Memory B cell (primary cell): Measurements from ENCODE around the gene SERPINA6.

Source experiments
- ATAC-seq: fragments of 150-1000 bp; cut with Tn5 transposase; 2 replicates; pipeline ENCODE4 v1.10.0; 2021; ENCODE audit warnings: low read depth, mild to moderate bottlenecking, moderate library complexity
- DNase-seq, 2 donors: peaks; one replicate each; pipeline ENCODE4 v3.0.0; 2022; ENCODE audit warnings: low spot score in 2 of 2
- H3K27ac Mint-ChIP-seq: one replicate; pipeline ENCODE4 v1.8.0; 2022; ENCODE audit warnings: mild to moderate bottlenecking, moderate library complexity, mixed read lengths
- H3K27me3 Mint-ChIP-seq: one replicate; pipeline ENCODE4 v1.8.0; 2022; ENCODE audit warnings: mixed read lengths
- H3K36me3 Mint-ChIP-seq: one replicate; pipeline ENCODE4 v1.8.0; 2022; ENCODE audit warnings: mild to moderate bottlenecking, mixed read lengths
- H3K4me1 Mint-ChIP-seq: one replicate; pipeline ENCODE4 v1.8.0; 2022; ENCODE audit warnings: mixed read lengths
- H3K4me3 Mint-ChIP-seq: one replicate; pipeline ENCODE4 v1.8.0; 2022; ENCODE audit warnings: mild to moderate bottlenecking, moderate library complexity, mixed read lengths
- H3K9me3 Mint-ChIP-seq: one replicate; pipeline ENCODE4 v1.8.0; 2022; ENCODE audit warnings: mixed read lengths

The SERPINA6 gene

DNA sequence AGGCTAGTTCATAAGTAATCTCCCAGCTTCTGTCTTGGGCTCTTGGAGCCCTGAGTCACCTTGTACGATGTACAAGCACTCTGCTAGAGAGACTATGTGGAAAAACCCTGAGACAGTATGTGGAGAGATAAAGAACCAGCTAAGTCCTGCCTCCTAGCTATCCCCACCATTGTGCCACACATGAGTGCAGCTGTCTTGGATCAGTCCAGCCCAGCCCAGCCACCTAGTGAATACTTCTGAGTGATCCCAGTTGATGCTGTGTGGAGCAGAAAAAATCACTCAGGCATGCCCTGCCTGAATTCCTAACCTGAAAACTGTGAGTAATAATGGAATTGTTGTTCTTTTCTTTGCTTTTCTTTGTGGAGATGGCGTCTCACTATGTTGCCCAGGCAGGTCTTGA, 5.1 kb upstream of the SERPINA6 start:
- Mint-ChIP-seq H3K9me3 (no peaks in the 10 kb centered on the region), H3K27me3 (peaks cover 2% of the 10 kb centered on the region)
- no peak for ATAC-seq

GRCh38 chr14:94321421-94322271, 1.5 kb downstream of the SERPINA6 start:
- no peak overlapping the region for H3K27ac Mint-ChIP-seq
- H3K9me3 Mint-ChIP-seq = peaks cover 2% of the 10 kb centered on the region
- no peak overlapping the region for H3K4me3 Mint-ChIP-seq
- no peaks in the 10 kb centered on the region for H3K36me3 Mint-ChIP-seq
- H3K4me1 Mint-ChIP-seq = no peaks in the 10 kb centered on the region
- DNase-seq (no peak), ATAC-seq (no peak)
- no peaks in the 10 kb centered on the region for H3K27me3 Mint-ChIP-seq

More for the DNA sequence above, 5.1 kb upstream of the SERPINA6 start:
- no peak for DNase-seq
- H3K27ac Mint-ChIP-seq = no peak overlapping the region
- no peak overlapping the region for H3K4me3 Mint-ChIP-seq
- H3K36me3 Mint-ChIP-seq = no peaks in the 10 kb centered on the region
- H3K4me1 Mint-ChIP-seq = no peaks in the 10 kb centered on the region

DNA sequence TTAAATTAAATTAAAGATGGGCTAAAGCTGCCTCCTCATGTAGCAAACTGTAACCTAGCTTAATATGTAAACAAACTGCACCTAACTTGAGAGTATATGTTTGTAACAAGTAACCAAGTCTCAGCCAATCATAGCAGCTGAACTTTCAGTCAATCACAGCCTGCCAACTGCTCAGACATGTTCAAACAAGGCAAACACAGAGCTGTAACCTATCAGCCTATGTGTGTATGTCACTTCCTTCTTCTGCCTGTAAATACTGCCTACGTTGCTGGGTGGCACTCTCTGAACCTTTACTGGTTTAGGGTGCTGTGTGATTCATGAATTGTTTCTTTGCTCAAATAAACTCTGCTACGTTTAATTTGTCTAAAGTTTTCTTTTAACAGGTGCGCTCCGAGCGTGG, 2.9 kb downstream of the SERPINA6 start:
- ATAC-seq = peak; percentile 53
- Mint-ChIP-seq H3K4me3 (no peak overlapping the region), H3K36me3 (no peaks in the 10 kb centered on the region), H3K27ac (no peak overlapping the region), H3K9me3 (peaks cover 4% of the 10 kb centered on the region), H3K4me1 (no peaks in the 10 kb centered on the region), H3K27me3 (no peaks in the 10 kb centered on the region)
- no peak for DNase-seq

DNA sequence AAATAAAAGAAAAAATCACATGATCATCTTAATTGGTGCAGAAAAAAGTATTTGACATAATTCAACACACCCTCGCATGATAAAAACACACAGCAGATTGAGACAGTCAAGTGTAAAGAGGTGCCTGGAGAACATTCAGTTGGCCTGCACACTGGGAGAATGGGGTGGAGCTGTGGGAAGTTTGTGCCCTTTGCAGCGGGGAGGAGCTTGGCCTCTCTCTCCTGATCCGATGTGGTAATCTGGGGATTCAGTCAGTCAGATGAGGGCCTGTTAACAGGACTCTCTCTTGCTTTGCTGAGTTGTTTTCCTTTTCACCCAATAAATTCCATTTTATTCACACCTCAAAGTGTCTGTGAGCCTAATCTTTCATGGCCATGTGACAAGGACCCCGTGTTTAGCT, 5.9 kb downstream of the SERPINA6 start:
- peaks cover 1% of the 10 kb centered on the region for H3K27me3 Mint-ChIP-seq
- H3K27ac Mint-ChIP-seq = no peak overlapping the region
- DNase-seq = no peak
- no peaks in the 10 kb centered on the region for H3K4me1 Mint-ChIP-seq
- H3K9me3 Mint-ChIP-seq = peaks cover 6% of the 10 kb centered on the region
- no peak for ATAC-seq
- H3K36me3 Mint-ChIP-seq = no peaks in the 10 kb centered on the region
- H3K4me3 Mint-ChIP-seq = no peak overlapping the region

GRCh38 chr14:94316692-94317091, 6.4 kb downstream of the SERPINA6 start:
- H3K4me3 Mint-ChIP-seq = no peak overlapping the region
- no peaks in the 10 kb centered on the region for H3K4me1 Mint-ChIP-seq
- no peak overlapping the region for H3K27ac Mint-ChIP-seq
- DNase-seq (no peak), ATAC-seq (no peak)
- peaks cover 6% of the 10 kb centered on the region for H3K9me3 Mint-ChIP-seq
- H3K27me3 Mint-ChIP-seq = peaks cover 1% of the 10 kb centered on the region
- no peaks in the 10 kb centered on the region for H3K36me3 Mint-ChIP-seq

DNA sequence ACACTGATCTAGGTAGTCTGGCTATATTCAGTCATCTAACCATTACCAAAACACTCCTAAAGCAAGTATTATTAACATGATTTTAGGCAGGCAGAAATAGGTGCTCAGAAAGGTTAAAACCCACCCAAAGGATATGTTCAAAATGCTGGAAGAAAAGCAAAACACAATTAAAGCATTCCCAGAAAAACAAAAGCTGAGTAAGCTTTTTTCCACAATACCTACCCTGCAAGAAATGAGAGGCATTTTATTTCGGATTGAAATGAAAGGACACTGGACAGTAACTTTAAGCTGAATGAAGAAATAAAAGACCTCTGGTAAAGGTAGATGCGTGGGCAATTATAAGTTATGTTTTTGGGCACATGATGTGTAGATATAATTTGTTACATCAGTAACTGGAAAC, 8.2 kb downstream of the SERPINA6 start:
- no peak for DNase-seq
- Mint-ChIP-seq H3K36me3 (no peaks in the 10 kb centered on the region), H3K27me3 (peaks cover 1% of the 10 kb centered on the region), H3K4me1 (no peaks in the 10 kb centered on the region), H3K9me3 (peaks cover 6% of the 10 kb centered on the region), H3K4me3 (no peak overlapping the region), H3K27ac (no peak overlapping the region)
- ATAC-seq = no peak

DNA sequence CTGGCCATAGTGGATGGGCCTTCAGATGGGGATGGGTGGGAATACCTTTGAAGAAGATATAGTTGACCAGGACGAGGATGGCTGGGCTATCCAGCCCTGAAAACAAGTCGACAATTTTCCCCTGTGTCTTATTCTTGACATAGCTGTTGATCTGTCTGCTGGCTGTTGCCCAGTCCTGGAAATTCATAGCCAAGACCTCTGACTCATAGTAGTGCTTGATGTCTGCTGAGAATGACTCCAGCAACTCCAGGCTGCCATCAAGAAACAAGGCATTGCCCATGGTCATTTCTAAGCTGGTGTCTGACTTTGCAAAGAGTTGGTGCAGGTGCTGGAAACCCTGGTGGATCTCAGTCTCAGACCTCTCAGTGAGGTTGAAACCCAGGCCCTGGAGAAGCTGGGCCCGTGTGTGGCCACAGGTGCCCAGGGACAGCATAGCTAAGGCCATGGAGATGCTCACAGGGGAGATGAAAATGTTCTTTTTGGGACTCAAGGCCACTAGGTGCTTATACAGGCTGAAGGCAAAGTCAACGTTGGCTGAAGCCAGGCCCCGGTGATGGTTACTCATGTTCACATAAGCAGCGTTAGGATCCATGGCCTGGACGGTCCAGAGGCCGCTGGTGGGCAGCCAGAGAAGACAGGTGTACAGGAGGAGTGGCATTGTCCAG, 9.0 kb downstream of the SERPINA6 start:
- no peak for ATAC-seq
- Mint-ChIP-seq H3K27me3 (peaks cover 1% of the 10 kb centered on the region), H3K9me3 (peaks cover 6% of the 10 kb centered on the region), H3K4me1 (no peaks in the 10 kb centered on the region), H3K27ac (no peak overlapping the region), H3K36me3 (no peaks in the 10 kb centered on the region), H3K4me3 (no peak overlapping the region)
- no peak for DNase-seq

GRCh38 chr14:94312481-94313246, 10.5 kb downstream of the SERPINA6 start:
- DNase-seq = no peak
- peaks cover 9% of the 10 kb centered on the region for H3K9me3 Mint-ChIP-seq
- peaks cover 7% of the 10 kb centered on the region for H3K27me3 Mint-ChIP-seq
- no peaks in the 10 kb centered on the region for H3K4me1 Mint-ChIP-seq
- no peak overlapping the region for H3K27ac Mint-ChIP-seq
- ATAC-seq = no peak
- H3K4me3 Mint-ChIP-seq = no peak overlapping the region
- H3K36me3 Mint-ChIP-seq = peaks cover 3% of the 10 kb centered on the region

DNA sequence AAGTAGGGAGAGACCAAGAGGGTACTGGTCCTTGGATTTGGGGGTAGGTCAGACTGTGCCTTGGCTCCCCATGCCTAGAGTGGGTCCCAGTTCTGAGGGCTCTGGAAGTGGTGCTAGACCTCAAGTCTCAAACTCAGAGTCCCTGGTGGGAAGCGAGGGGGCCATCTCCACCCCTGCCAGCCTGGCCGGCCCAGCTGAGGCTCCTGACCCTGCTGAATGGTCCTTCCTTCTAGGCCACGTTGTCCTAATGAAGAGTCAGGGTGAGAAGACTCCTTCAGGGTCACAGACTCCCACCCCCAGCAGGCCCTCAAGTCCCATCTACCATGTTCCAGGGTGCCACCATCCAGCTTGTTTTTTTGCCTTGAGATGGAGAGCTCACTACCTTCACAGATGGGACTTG, 12.9 kb downstream of the SERPINA6 start:
- H3K9me3 Mint-ChIP-seq = peaks cover 9% of the 10 kb centered on the region

GRCh38 chr14:94309721-94310120, 13.4 kb downstream of the SERPINA6 start:
- peaks cover 7% of the 10 kb centered on the region for H3K27me3 Mint-ChIP-seq
- ATAC-seq = no peak
- peaks cover 7% of the 10 kb centered on the region for H3K9me3 Mint-ChIP-seq
- no peak overlapping the region for H3K27ac Mint-ChIP-seq
- no peak for DNase-seq
- H3K4me1 Mint-ChIP-seq = no peaks in the 10 kb centered on the region
- no peak overlapping the region for H3K4me3 Mint-ChIP-seq
- H3K36me3 Mint-ChIP-seq = peaks cover 3% of the 10 kb centered on the region

More for the DNA sequence above, 12.9 kb downstream of the SERPINA6 start:
- Mint-ChIP-seq H3K27me3 (peaks cover 7% of the 10 kb centered on the region), H3K4me3 (no peak overlapping the region), H3K36me3 (peaks cover 3% of the 10 kb centered on the region), H3K4me1 (no peaks in the 10 kb centered on the region), H3K27ac (no peak overlapping the region)
- no peak for ATAC-seq
- no peak for DNase-seq

DNA sequence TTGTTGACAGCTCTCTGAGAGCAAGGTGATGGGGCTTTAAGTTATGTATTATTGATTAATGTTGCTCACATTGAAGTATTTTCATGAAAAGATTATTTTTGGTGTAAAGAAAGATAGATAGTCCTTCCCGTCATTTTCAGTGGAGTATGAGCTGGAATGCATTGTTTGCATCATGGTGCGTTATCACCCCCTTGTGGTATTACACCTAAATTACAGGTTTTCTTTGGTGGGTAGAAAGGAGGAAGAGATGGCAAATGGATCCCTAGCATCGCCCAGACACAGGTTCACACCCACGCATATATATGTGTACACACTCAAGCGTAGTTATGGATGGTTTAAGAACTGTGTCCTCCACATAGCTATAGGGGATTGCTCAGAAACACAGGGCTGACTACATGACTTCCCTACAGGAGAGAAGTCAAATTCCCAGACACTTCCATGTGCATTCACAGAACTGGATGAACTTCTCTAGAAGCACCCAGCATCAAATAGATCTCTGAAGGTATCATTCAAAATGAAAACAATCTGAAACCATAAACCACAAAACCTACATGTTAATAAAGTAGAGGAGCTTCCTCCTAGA, 15.6 kb downstream of the SERPINA6 start:
- Mint-ChIP-seq H3K4me1 (no peaks in the 10 kb centered on the region), H3K9me3 (peaks cover 7% of the 10 kb centered on the region), H3K27ac (no peak overlapping the region), H3K36me3 (peaks cover 3% of the 10 kb centered on the region), H3K4me3 (no peak overlapping the region), H3K27me3 (peaks cover 6% of the 10 kb centered on the region)
- DNase-seq (no peak), ATAC-seq (no peak)

GRCh38 chr14:94306047-94306978, 16.8 kb downstream of the SERPINA6 start:
- no peak overlapping the region for H3K4me3 Mint-ChIP-seq
- H3K27ac Mint-ChIP-seq = no peak overlapping the region
- ATAC-seq = no peak
- no peaks in the 10 kb centered on the region for H3K4me1 Mint-ChIP-seq
- peaks cover 7% of the 10 kb centered on the region for H3K9me3 Mint-ChIP-seq
- peaks cover 6% of the 10 kb centered on the region for H3K27me3 Mint-ChIP-seq
- no peak for DNase-seq
- peaks cover 3% of the 10 kb centered on the region for H3K36me3 Mint-ChIP-seq

DNA sequence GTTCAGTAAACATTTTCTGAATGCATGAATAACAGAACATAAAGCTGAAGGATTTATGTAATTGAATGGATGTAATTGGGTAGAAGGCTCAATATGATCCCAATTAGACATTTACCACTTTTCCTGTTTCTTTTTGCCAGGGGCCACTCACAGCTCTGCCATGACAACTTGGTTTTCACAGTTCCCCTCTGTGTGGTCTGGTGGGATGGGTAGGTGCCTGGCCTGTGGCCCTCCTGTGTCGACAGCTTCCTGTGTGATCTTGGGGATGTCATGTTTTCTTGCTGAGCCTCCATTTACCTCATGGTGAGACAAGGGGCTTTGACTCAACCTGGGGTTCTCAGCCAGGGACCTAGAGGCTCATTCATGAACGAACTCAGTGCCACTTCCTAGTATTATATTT, 17.5 kb downstream of the SERPINA6 start:
- Mint-ChIP-seq H3K9me3 (peaks cover 7% of the 10 kb centered on the region), H3K36me3 (peaks cover 3% of the 10 kb centered on the region), H3K4me3 (no peak overlapping the region), H3K27me3 (peaks cover 6% of the 10 kb centered on the region), H3K27ac (no peak overlapping the region), H3K4me1 (no peaks in the 10 kb centered on the region)
- ATAC-seq (no peak), DNase-seq (no peak)
